PFSK-1 (cell line): ENCODE results near the gene NDUFAF3.

Source experiments
- FOXP2 ChIP-seq: optimal IDR thresholded peaks from 2 replicates; pipeline ENCODE3; 2011; ENCODE audit warnings: borderline replicate concordance, control low read depth, inconsistent platforms; ENCODE audit not compliant: insufficient read depth; ENCODE audit errors: extremely low read length, extremely low read depth
- POLR2AphosphoS5 ChIP-seq: IDR thresholded peaks from 2 replicates; pipeline ENCODE4 v1.6.1; 2012; ENCODE audit warnings: low read depth, mild to moderate bottlenecking, control low read depth, low read length, moderate library complexity
- REST ChIP-seq, 2 experiments: IDR thresholded peaks; 2 replicates each; pipeline versions ENCODE4 v1.6.1 to v1.8.0; 2011 to 2012; ENCODE audit warnings: low read depth in 2 of 2, low read length in 2 of 2, control low read depth in 1 of 2, inconsistent platforms in 1 of 2, mild to moderate bottlenecking in 1 of 2, moderate library complexity in 1 of 2; ENCODE audit not compliant: insufficient read depth in 1 of 2
- SIN3A ChIP-seq: IDR thresholded peaks from 2 replicates; pipeline ENCODE4 v1.6.1; 2012; ENCODE audit warnings: mild to moderate bottlenecking, low read length, moderate library complexity, borderline replicate concordance; ENCODE audit not compliant: insufficient read depth
- TAF1 ChIP-seq: IDR thresholded peaks from 2 replicates; pipeline ENCODE4 v1.6.1; 2012; ENCODE audit warnings: low read length, control low read depth, borderline replicate concordance; ENCODE audit not compliant: insufficient read depth

The NDUFAF3 gene

DNA sequence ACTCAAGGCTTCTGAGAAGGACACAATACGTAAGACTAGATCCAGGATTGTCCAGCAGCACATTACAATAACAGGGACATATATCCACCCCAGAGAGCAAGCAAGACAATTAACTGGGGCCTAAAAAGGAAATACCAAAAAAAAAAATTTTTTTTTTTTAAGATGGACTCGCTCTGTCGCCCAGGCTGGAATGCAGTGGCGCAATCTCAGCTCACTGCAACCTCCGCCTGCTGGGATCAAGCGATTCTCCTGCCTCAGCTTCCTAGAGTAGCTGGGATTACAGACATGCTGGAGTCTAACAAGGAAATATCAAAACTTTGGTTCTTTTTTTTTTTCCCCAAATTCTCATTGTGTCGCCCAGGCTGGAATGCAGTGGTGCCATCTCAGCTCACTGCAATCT is 36.1 kb downstream of the NDUFAF3 start:
- TF ChIP-seq POLR2AphosphoS5 (no peak), REST (IDR thresholded peaks at IDR 0.05; ENCODE audit: insufficient read depth in 1 of 2, low read depth in 2 of 2, low read length in 2 of 2) (no peak), FOXP2 (no peak), SIN3A (no peak), TAF1 (no peak)
